ENCODE measurements around the gene PRKN. TPM values are rescaled to one million over a fixed set of nuclear protein-coding genes. Genes with fewer than 3 reads are reported as not detected.
"Not testable (repeated sequence)": the region's sequence is repeated elsewhere in the genome, so short reads cannot be mapped to it uniquely, and the experiment has no call there.

Gene PRKN
- total RNA-seq, 1 experiment from 2014 or later: not detected

- DNase-seq (ENCODE audit: low read depth): no peak
Measured at GRCh38 chr6:162710936-162711335, 16.6 kb downstream of the PRKN start.

- no peak for DNase-seq (ENCODE audit: low read depth)
Measured at GRCh38 chr6:162710419-162710818, 17.1 kb downstream of the PRKN start.

- DNase-seq (ENCODE audit: low read depth): no peak
Measured at GRCh38 chr6:162709431-162709830, 18.1 kb downstream of the PRKN start.

- DNase-seq (ENCODE audit: low read depth): no peak
Measured at GRCh38 chr6:162708971-162709370, 18.6 kb downstream of the PRKN start.

- no peak for DNase-seq (ENCODE audit: low read depth)
Measured at GRCh38 chr6:162706232-162706631, 21.3 kb downstream of the PRKN start.

- no peak for DNase-seq (ENCODE audit: low read depth)
Measured at GRCh38 chr6:162705736-162706135, 21.8 kb downstream of the PRKN start.

GRCh38 chr6:162704001-162704400 lies 23.6 kb downstream of the PRKN start:
- no peak for DNase-seq (ENCODE audit: low read depth)

GRCh38 chr6:162702446-162702845 lies 25.1 kb downstream of the PRKN start:
- DNase-seq (ENCODE audit: low read depth): no peak

- DNase-seq (ENCODE audit: low read depth): no peak
Measured at GRCh38 chr6:162701551-162701950, 26.0 kb downstream of the PRKN start.

- no peak for DNase-seq (ENCODE audit: low read depth)
Measured at GRCh38 chr6:162700966-162701365, 26.6 kb downstream of the PRKN start.

- DNase-seq (ENCODE audit: low read depth): no peak
Measured at GRCh38 chr6:162699961-162700360, 27.6 kb downstream of the PRKN start.

- DNase-seq (ENCODE audit: low read depth): no peak
Measured at GRCh38 chr6:162698440-162698839, 29.1 kb downstream of the PRKN start.

- no peak for DNase-seq (ENCODE audit: low read depth)
Measured at GRCh38 chr6:162697872-162698403, 29.6 kb downstream of the PRKN start.

- no peak for DNase-seq (ENCODE audit: low read depth)
Measured at GRCh38 chr6:162690158-162690557, 37.4 kb downstream of the PRKN start.

GRCh38 chr6:162688751-162689345 lies 38.7 kb downstream of the PRKN start:
- DNase-seq (ENCODE audit: low read depth): no peak

GRCh38 chr6:162685586-162685985 lies 42.0 kb downstream of the PRKN start:
- DNase-seq (ENCODE audit: low read depth): no peak

GRCh38 chr6:162684961-162685360 lies 42.6 kb downstream of the PRKN start:
- no peak for DNase-seq (ENCODE audit: low read depth)

GRCh38 chr6:162684052-162684451 lies 43.5 kb downstream of the PRKN start:
- no peak for DNase-seq (ENCODE audit: low read depth)

GRCh38 chr6:162683135-162683534 lies 44.4 kb downstream of the PRKN start:
- DNase-seq (ENCODE audit: low read depth): no peak

GRCh38 chr6:162681447-162681846 lies 46.1 kb downstream of the PRKN start:
- no peak for DNase-seq (ENCODE audit: low read depth)

- DNase-seq (ENCODE audit: low read depth): no peak
Measured at GRCh38 chr6:162680871-162681270, 46.7 kb downstream of the PRKN start.

GRCh38 chr6:162680367-162680766 lies 47.2 kb downstream of the PRKN start:
- DNase-seq (ENCODE audit: low read depth): no peak

GRCh38 chr6:162679681-162680080 lies 47.9 kb downstream of the PRKN start:
- DNase-seq (ENCODE audit: low read depth): no peak

- not testable (repeated sequence) for DNase-seq (ENCODE audit: low read depth)
Measured at GRCh38 chr6:162678896-162679295, 48.7 kb downstream of the PRKN start.

Measured in Daoy (cell line).